ENCODE measurements around the gene IDS. TPM values are rescaled to one million over a fixed set of nuclear protein-coding genes. Genes with fewer than 3 reads are reported as not detected.
"Not testable (repeated sequence)": the region's sequence is repeated elsewhere in the genome, so short reads cannot be mapped to it uniquely, and the experiment has no call there.

The IDS gene
- total RNA-seq, 1 donor from 2014 or later, result 33.9 TPM

GRCh38 chrX:149506349-149506748, 1.2 kb upstream of the IDS start:
- H3K9me3 Mint-ChIP-seq (ENCODE audit: low read depth), result peaks cover 13% of the 10 kb centered on the region
- TF ChIP-seq CTCF (IDR thresholded peaks at IDR 0.05; ENCODE audit: unreplicated experiment), result no peak
- H3K27me3 Mint-ChIP-seq, result peaks cover 7% of the 10 kb centered on the region

GRCh38 chrX:149505671-149506070, 565 bp upstream of the IDS start:
- TF ChIP-seq CTCF (IDR thresholded peaks at IDR 0.05; ENCODE audit: unreplicated experiment), result no peak
- peaks cover 8% of the 10 kb centered on the region for H3K4me1 Mint-ChIP-seq (ENCODE audit: low read depth)

More at GRCh38 chrX:149506349-149506748, 1.2 kb upstream of the IDS start:
- Mint-ChIP-seq H3K4me1 (ENCODE audit: low read depth) (peaks cover 9% of the 10 kb centered on the region), H3K4me3 (ENCODE audit: low read depth) (no peak overlapping the region), H3K36me3 (ENCODE audit: insufficient read depth) (peaks cover 2% of the 10 kb centered on the region), H3K27ac (no peak overlapping the region)
- DNase-seq (ENCODE audit: low spot score, unreplicated experiment), result no peak

GRCh38 chrX:149504226-149504914, 736 bp downstream of the IDS start:
- peaks cover 13% of the 10 kb centered on the region for H3K9me3 Mint-ChIP-seq (ENCODE audit: low read depth)
- no peak for DNase-seq (ENCODE audit: low spot score, unreplicated experiment)

More at GRCh38 chrX:149505671-149506070, 565 bp upstream of the IDS start:
- Mint-ChIP-seq H3K36me3 (ENCODE audit: insufficient read depth) (peaks cover 2% of the 10 kb centered on the region), H3K9me3 (ENCODE audit: low read depth) (peaks cover 13% of the 10 kb centered on the region), H3K27ac (no peak overlapping the region), H3K27me3 (peaks cover 7% of the 10 kb centered on the region), H3K4me3 (ENCODE audit: low read depth) (peak overlapping the region; percentile 72)
- no peak for DNase-seq (ENCODE audit: low spot score, unreplicated experiment)

GRCh38 chrX:149503446-149503845, 1.7 kb downstream of the IDS start:
- H3K36me3 Mint-ChIP-seq (ENCODE audit: insufficient read depth); DNase-seq (ENCODE audit: low spot score, unreplicated experiment); H3K4me3 Mint-ChIP-seq (ENCODE audit: low read depth); H3K27me3 Mint-ChIP-seq; H3K27ac Mint-ChIP-seq; H3K4me1 Mint-ChIP-seq (ENCODE audit: low read depth): not testable (repeated sequence)
- peaks cover 13% of the 10 kb centered on the region for H3K9me3 Mint-ChIP-seq (ENCODE audit: low read depth)

More at GRCh38 chrX:149504226-149504914, 736 bp downstream of the IDS start:
- Mint-ChIP-seq H3K4me1 (ENCODE audit: low read depth) (peaks cover 5% of the 10 kb centered on the region), H3K4me3 (ENCODE audit: low read depth) (peak overlapping the region; percentile 72), H3K27ac (peak overlapping the region; percentile 87), H3K36me3 (ENCODE audit: insufficient read depth) (peaks cover 5% of the 10 kb centered on the region), H3K27me3 (peaks cover 4% of the 10 kb centered on the region)
- TF ChIP-seq CTCF (IDR thresholded peaks at IDR 0.05; ENCODE audit: unreplicated experiment), result peak; percentile 37

- H3K9me3 Mint-ChIP-seq (ENCODE audit: low read depth), result peaks cover 13% of the 10 kb centered on the region
- not testable (repeated sequence) for H3K36me3 Mint-ChIP-seq (ENCODE audit: insufficient read depth); H3K4me1 Mint-ChIP-seq (ENCODE audit: low read depth); H3K4me3 Mint-ChIP-seq (ENCODE audit: low read depth); DNase-seq (ENCODE audit: low spot score, unreplicated experiment); H3K27ac Mint-ChIP-seq; H3K27me3 Mint-ChIP-seq
Observed at GRCh38 chrX:149502923-149503322, 2.2 kb downstream of the IDS start.

- no peak overlapping the region for H3K27ac Mint-ChIP-seq
- peaks cover 5% of the 10 kb centered on the region for H3K9me3 Mint-ChIP-seq (ENCODE audit: low read depth)
- peaks cover 4% of the 10 kb centered on the region for H3K4me1 Mint-ChIP-seq (ENCODE audit: low read depth)
- no peak for TF ChIP-seq CTCF (IDR thresholded peaks at IDR 0.05; ENCODE audit: unreplicated experiment)
- no peak for DNase-seq (ENCODE audit: low spot score, unreplicated experiment)
- peaks cover 14% of the 10 kb centered on the region for H3K36me3 Mint-ChIP-seq (ENCODE audit: insufficient read depth)
- no peak overlapping the region for H3K4me3 Mint-ChIP-seq (ENCODE audit: low read depth)
- no peaks in the 10 kb centered on the region for H3K27me3 Mint-ChIP-seq
Observed at GRCh38 chrX:149499766-149500165, 5.3 kb downstream of the IDS start.

Data from progenitor cell of endocrine pancreas (in vitro differentiated cells).